NCI-H2171 (cell line): ENCODE measurements around the gene KANSL1.

Experiments used
- DNase-seq: peaks from one replicate; lab custom pipeline; 2025; lab: John Stamatoyannopoulos, UW

KANSL1 gene

GRCh38 chr17:46000757-46001156 is 192.5 kb downstream of the KANSL1 start:
- no peak for DNase-seq

GRCh38 chr17:46000292-46000691 is 192.9 kb downstream of the KANSL1 start:
- DNase-seq, result no peak

GRCh38 chr17:45999900-46000290 is 193.3 kb downstream of the KANSL1 start:
- DNase-seq, result no peak

- DNase-seq, result no peak
These were observed 194.0 kb downstream of the KANSL1 start, which contains the start of gene STH for GRCh38 chr17:45998987-45999899. STH (plus strand) TSS chr17:45999250; CDS start chr17:45999280, 30 bp downstream.

- no peak for DNase-seq
These were observed 195.6 kb downstream of the KANSL1 start for GRCh38 chr17:45997624-45998023.

GRCh38 chr17:45997166-45997565 is 196.1 kb downstream of the KANSL1 start:
- DNase-seq, result no peak

GRCh38 chr17:45996282-45996937 is 196.8 kb downstream of the KANSL1 start:
- DNase-seq, result no peak

- no peak for DNase-seq
These were observed 197.5 kb downstream of the KANSL1 start for GRCh38 chr17:45995627-45996270.

- DNase-seq, result no peak
These were observed 198.2 kb downstream of the KANSL1 start for GRCh38 chr17:45994987-45995386.

- no peak for DNase-seq
These were observed 199.1 kb downstream of the KANSL1 start for GRCh38 chr17:45993962-45994627.

GRCh38 chr17:45992904-45993303 is 200.3 kb downstream of the KANSL1 start:
- no peak for DNase-seq

GRCh38 chr17:45992175-45992574 is 201.1 kb downstream of the KANSL1 start:
- no peak for DNase-seq

GRCh38 chr17:45991341-45991740 is 201.9 kb downstream of the KANSL1 start:
- no peak for DNase-seq

- DNase-seq, result no peak
These were observed 202.3 kb downstream of the KANSL1 start for GRCh38 chr17:45990886-45991285.

GRCh38 chr17:45989759-45990158 is 203.5 kb downstream of the KANSL1 start:
- DNase-seq, result no peak

- no peak for DNase-seq
These were observed 205.5 kb downstream of the KANSL1 start for GRCh38 chr17:45987706-45988105.

- no peak for DNase-seq
These were observed 207.2 kb downstream of the KANSL1 start for GRCh38 chr17:45986056-45986455.

GRCh38 chr17:45985447-45985846 is 207.8 kb downstream of the KANSL1 start:
- no peak for DNase-seq

- no peak for DNase-seq
These were observed 208.9 kb downstream of the KANSL1 start for GRCh38 chr17:45984368-45984767.

- no peak for DNase-seq
These were observed 209.5 kb downstream of the KANSL1 start for GRCh38 chr17:45983614-45984310.

GRCh38 chr17:45982791-45983613 is 210.2 kb downstream of the KANSL1 start:
- DNase-seq, result no peak
